GM12878 (cell line): ENCODE measurements around the gene RYK. TPM values are rescaled to one million over a fixed set of nuclear protein-coding genes. Genes with fewer than 3 reads are reported as not detected.

ENCODE experiments used
- ATAC-seq: fragments of 200-7000 bp; cut with Tn5 transposase; 3 replicates; pipeline ENCODE4 v1.9.1; 2020; ENCODE audit warnings: mild to moderate bottlenecking, moderate library complexity
- BruUV-seq: library from RNA; stranded (reverse); fragments of 400-500 nt; replicated peaks from 2 replicates; lab custom pipeline; 2021; lab: Mats Ljungman, UMichigan
- CTCF ChIA-PET: fragments of 300-600 bp; sonication (Branson Sonifier 250); formaldehyde crosslinking; extraction: SDS; loops from one replicate; lab custom pipeline; 2021; ENCODE audit warnings: inconsistent platforms; lab: Yijun Ruan, JAX
- POLR2A ChIA-PET: fragments of 350-600 bp; formaldehyde crosslinking; extraction: SDS; loops from one replicate; lab custom pipeline; 2021; ENCODE audit warnings: inconsistent platforms; lab: Charles Lee
- RAD21 ChIA-PET: fragments of 300-600 bp; sonication (Branson Sonifier 250); formaldehyde crosslinking; loops from one replicate; lab custom pipeline; 2023; ENCODE audit warnings: antibody characterized with exemption; ENCODE audit not compliant: unreplicated experiment; lab: Charles Lee
- SMC1A ChIA-PET: fragments of 300-600 bp; sonication (Branson Sonifier 250); formaldehyde crosslinking; loops from one replicate; lab custom pipeline; 2023; ENCODE audit not compliant: unreplicated experiment, uncharacterized antibody; lab: Charles Lee
- DNase-seq: peaks from one replicate; pipeline ENCODE4 v3.0.0-alpha.2; 2011; ENCODE audit warnings: low read depth, low spot score
- FAIRE-seq: peaks from 3 replicates; lab custom pipeline; 2011; peaks lifted over from hg19 to GRCh38; lab: Jason Lieb, UNC
- H2AFZ ChIP-seq: 2 replicates; pipeline ENCODE4 v1.6.0; 2011; ENCODE audit warnings: low read depth, low read length, control low read depth; ENCODE audit not compliant: control insufficient read depth
- H3K27ac ChIP-seq: 2 replicates; pipeline ENCODE4 v1.5.1; 2011; ENCODE audit warnings: control low read depth; ENCODE audit not compliant: control insufficient read depth, insufficient read depth
- H3K27me3 ChIP-seq, 2 experiments: replicated peaks in 1 of 2; 2 replicates each; pipeline versions ENCODE4 v1.6.0 to v1.6.1; 2011; ENCODE audit warnings: low read length in 1 of 2; ENCODE audit not compliant: control insufficient read depth in 2 of 2, insufficient read depth in 2 of 2
- H3K36me3 ChIP-seq, 2 experiments: 2 replicates each; pipeline ENCODE4 v1.5.1; 2011; ENCODE audit warnings: low read length in 1 of 2; ENCODE audit not compliant: control insufficient read depth in 2 of 2, insufficient read depth in 2 of 2
- H3K4me1 ChIP-seq: 2 replicates; pipeline ENCODE4 v1.6.1; 2011; ENCODE audit warnings: mild to moderate bottlenecking, low read length, moderate library complexity, mixed read lengths; ENCODE audit not compliant: control insufficient read depth, insufficient read depth
- H3K4me2 ChIP-seq: 2 replicates; pipeline ENCODE4 v1.6.0; 2011; ENCODE audit warnings: control low read depth; ENCODE audit not compliant: control insufficient read depth, insufficient read depth
- H3K4me3 ChIP-seq: fragments of 200-600 bp; sonication (generic); 2 replicates; pipeline ENCODE4 v1.5.1; 2016
- H3K79me2 ChIP-seq: 2 replicates; pipeline ENCODE4 v1.6.0; 2011; ENCODE audit warnings: low read length; ENCODE audit not compliant: control insufficient read depth, insufficient read depth
- H3K9ac ChIP-seq: 2 replicates; pipeline ENCODE4 v1.8.0; 2011; ENCODE audit warnings: low read length, control low read depth, mixed read lengths; ENCODE audit not compliant: control insufficient read depth, insufficient read depth
- H3K9me3 ChIP-seq: replicated peaks from 3 replicates; pipeline ENCODE4 v1.5.1; 2011; ENCODE audit warnings: mild to moderate bottlenecking, low read length; ENCODE audit not compliant: control insufficient read depth, insufficient read depth
- H4K20me1 ChIP-seq: 2 replicates; pipeline ENCODE4 v1.6.0; 2011; ENCODE audit not compliant: control insufficient read depth, insufficient read depth
- BACH1 ChIP-seq: fragments of 450-650 bp; IDR thresholded peaks from 2 replicates; pipeline ENCODE4 v1.6.1; 2017; ENCODE audit warnings: mild to moderate bottlenecking, borderline replicate concordance
- CTCF ChIP-seq, 3 experiments: IDR thresholded peaks in 2 of 3; conservative IDR thresholded peaks in 1 of 3; 2 replicates each; pipeline ENCODE4 v1.5.1; 2011; ENCODE audit warnings: low read depth in 3 of 3, low read length in 3 of 3, mild to moderate bottlenecking in 3 of 3, control low read depth in 2 of 3, moderate library complexity in 2 of 3, inconsistent platforms in 1 of 3, mixed read lengths in 1 of 3; ENCODE audit not compliant: control insufficient read depth in 2 of 3, insufficient read depth in 1 of 3; ENCODE audit errors: extremely low read depth in 1 of 3
- GABPA ChIP-seq: IDR thresholded peaks from 2 replicates; pipeline ENCODE4 v1.6.1; 2014; ENCODE audit warnings: antibody characterized with exemption, low read depth, mild to moderate bottlenecking, inconsistent platforms
- MYB ChIP-seq: fragments of 150-350 bp; IDR thresholded peaks from 2 replicates; pipeline ENCODE4 v1.6.1; 2014; ENCODE audit warnings: mild to moderate bottlenecking, low read depth, low read length, borderline replicate concordance
- SKIL ChIP-seq: fragments of 450-650 bp; IDR thresholded peaks from 2 replicates; pipeline ENCODE4 v1.6.1; 2017; ENCODE audit warnings: mild to moderate bottlenecking, low read depth, inconsistent platforms; ENCODE audit not compliant: poor library complexity, severe bottlenecking
- USF2 ChIP-seq: IDR thresholded peaks from 2 replicates; pipeline ENCODE4 v1.6.1; 2011; ENCODE audit warnings: low read depth, low read length, improper control_type of control experiment, borderline replicate concordance
- ZNF592 ChIP-seq: fragments of 450-650 bp; IDR thresholded peaks from 2 replicates; pipeline ENCODE4 v1.6.1; 2017; ENCODE audit warnings: mild to moderate bottlenecking, moderate library complexity
- WGBS: methylation state at CpG from one replicate; pipeline ENCODE4 v1.1.6; 2016; ENCODE audit warnings: low lambda C conversion rate; ENCODE audit not compliant: insufficient replicate concordance, insufficient coverage; ENCODE audit errors: missing lambda C conversion rate; 5-methylcytosine and 5-hydroxymethylcytosine counted together
- in situ Hi-C: fragments of 300-500 bp; cut with MboI; formaldehyde crosslinking; loops from 9 replicates; pipeline ENCODE4 v1.14.3; 2018; ENCODE audit warnings: mixed read lengths
- intact Hi-C: fragments of 100-400 bp; cut with micrococcal nuclease; formaldehyde crosslinking; loops from one replicate; pipeline ENCODE4 v1.14.2; 2022; ENCODE audit not compliant: unreplicated experiment
- polyA plus RNA-seq, 11 experiments: library from polyadenylated mRNA; depleted of rRNA in 4 of 11; unstranded in 6 of 11; stranded (reverse) in 5 of 11; fragments of >200 nt; fragmentation: Nextera tagmentation in 4 of 11; fragmentation: Illumina TruSeq in 1 of 11; extraction: Ambion mirVana in 4 of 11; extraction: Trizol in 1 of 11; gene quantifications; 1 replicate in 1 of 11; 2 replicates in 10 of 11; pipeline versions ENCODE4 v1.2.1 to v1.2.3, GENCODE V29; 2011 to 2016; ENCODE audit warnings: inconsistent platforms in 2 of 11, missing spikeins in 2 of 11, low read depth in 1 of 11
- total RNA-seq, 4 experiments: library from RNA; depleted of rRNA in 3 of 4; stranded (reverse); fragments of >200 nt in 3 of 4; fragmentation: Illumina TruSeq in 1 of 4; extraction: Trizol in 1 of 4; gene quantifications; 2 replicates each; pipeline versions ENCODE4 v1.2.1 to v1.2.3, GENCODE V29; 2013 to 2021

Gene RYK
- total and polyA plus RNA-seq, 10 of the 15 experiments (the other 5 are each of a cell fraction or from before 2014, with no cell fraction given), result 2.0 to 25.1 (median 11.1) TPM

- DNase-seq (no peak), ATAC-seq (no peak), FAIRE-seq (no peak)
- no peaks in the 10 kb centered on the region for H3K9me3 ChIP-seq
- H3K4me1 ChIP-seq, result no peaks in the 10 kb centered on the region
- no peak overlapping the region for H3K27ac ChIP-seq
- H3K4me3 ChIP-seq, result no peak overlapping the region
- H3K27me3 ChIP-seq, result no peaks in the 10 kb centered on the region
- POLR2A ChIA-PET, result no interaction called here
- BruUV-seq, result no TSS peak
- in situ Hi-C loops (no loop called here), intact Hi-C loops (no loop called here)
- no peaks in the 10 kb centered on the region for H4K20me1 ChIP-seq
- RAD21 ChIA-PET, result no interaction called here
- no peak overlapping the region for H2AFZ ChIP-seq
- no peak overlapping the region for H3K9ac ChIP-seq
- TF ChIP-seq SKIL (no peak), CTCF (IDR thresholded peaks at IDR 0.05 in 2 of 3, conservative IDR thresholded peaks at IDR 0.05 in 1 of 3; ENCODE audit: control insufficient read depth in 2 of 3, extremely low read depth in 1 of 3, insufficient read depth in 1 of 3, low read depth in 3 of 3, low read length in 3 of 3) (no peak)
- H3K36me3 ChIP-seq, result no peaks in the 10 kb centered on the region
- SMC1A ChIA-PET, result no interaction called here
- H3K4me2 ChIP-seq, result no peak overlapping the region
- 76% methylated on average over 2 of the region's 2 CpGs for WGBS
- CTCF ChIA-PET, result no interaction called here
- no peaks in the 10 kb centered on the region for H3K79me2 ChIP-seq
These were observed 135.9 kb downstream of the RYK start for GRCh38 chr3:134114726-134115125.

GRCh38 chr3:134111616-134112015, 139.0 kb downstream of the RYK start:
- no peak overlapping the region for H3K4me3 ChIP-seq
- no peak for FAIRE-seq
- BruUV-seq, result no TSS peak
- no peak overlapping the region for H3K4me2 ChIP-seq
- H3K9ac ChIP-seq, result no peak overlapping the region
- H2AFZ ChIP-seq, result no peak overlapping the region
- CTCF ChIA-PET, result no interaction called here
- H4K20me1 ChIP-seq, result no peaks in the 10 kb centered on the region
- no peak for ATAC-seq
- H3K79me2 ChIP-seq, result no peaks in the 10 kb centered on the region
- SMC1A ChIA-PET, result no interaction called here
- WGBS, result 0% methylated on average over 2 of the region's 2 CpGs
- in situ Hi-C loops, result no loop called here
- H3K27ac ChIP-seq, result no peak overlapping the region
- RAD21 ChIA-PET, result no interaction called here
- H3K36me3 ChIP-seq, result no peaks in the 10 kb centered on the region
- H3K27me3 ChIP-seq, result no peaks in the 10 kb centered on the region
- POLR2A ChIA-PET, result no interaction called here
- H3K9me3 ChIP-seq, result no peaks in the 10 kb centered on the region
- no peaks in the 10 kb centered on the region for H3K4me1 ChIP-seq
- no peak for DNase-seq
- intact Hi-C loops, result no loop called here
- TF ChIP-seq MYB, result no peak
- TF ChIP-seq ZNF592, result no peak
- no peak for TF ChIP-seq BACH1
- TF ChIP-seq GABPA, result no peak
- no peak for TF ChIP-seq USF2
